Uterus (tissue), 4 donors: ENCODE measurements around the gene NEGR1. TPM values are rescaled to one million over a fixed set of nuclear protein-coding genes. Genes with fewer than 3 reads are reported as not detected.

Experiments
- DNase-seq, 2 donors: peaks; one replicate each; pipeline ENCODE4 v3.0.0-alpha.2; 2019 to 2020
- H3K27ac ChIP-seq, 2 donors: fragments of 200-600 bp; sonication (generic); 1 replicate in 1 of 2; 2 replicates in 1 of 2; pipeline ENCODE4 v1.5.1; 2016 to 2018
- H3K27me3 ChIP-seq, 2 donors: fragments of 200-600 bp; sonication (generic); one replicate each; pipeline ENCODE4 v1.5.1; 2018 to 2019; ENCODE audit warnings: control low read depth in 1 of 2
- H3K36me3 ChIP-seq, 2 donors: fragments of 200-600 bp; sonication (generic); one replicate each; pipeline ENCODE4 v1.5.1; 2019; ENCODE audit warnings: control low read depth in 1 of 2
- H3K4me1 ChIP-seq, 2 donors: fragments of 200-600 bp; sonication (generic); one replicate each; pipeline ENCODE4 v1.5.1; 2018 to 2019; ENCODE audit warnings: control low read depth in 1 of 2
- H3K4me3 ChIP-seq, 2 donors: fragments of 200-600 bp; sonication (generic); 1 replicate in 1 of 2; 2 replicates in 1 of 2; pipeline ENCODE4 v1.5.1; 2018 to 2019; ENCODE audit warnings: mild to moderate bottlenecking in 1 of 2
- H3K9me3 ChIP-seq, 2 donors: fragments of 200-600 bp; sonication (generic); one replicate each; pipeline ENCODE4 v1.5.1; 2019; ENCODE audit warnings: control low read depth in 1 of 2
- POLR2A ChIP-seq, 2 donors: fragments of 450-650 bp; IDR thresholded peaks; one replicate each; pipeline ENCODE4 v1.6.1; 2016; ENCODE audit warnings: antibody characterized with exemption in 2 of 2, mild to moderate bottlenecking in 1 of 2, moderate library complexity in 1 of 2
- intact Hi-C: fragments of 100-400 bp; cut with DNase I; formaldehyde crosslinking; loops from one replicate; pipeline ENCODE4 v1.15.1; 2023; ENCODE audit warnings: low total_unique reads
- total RNA-seq, 4 donors: library from RNA; depleted of rRNA in 3 of 4; stranded (reverse); fragments of >200 nt in 3 of 4; gene quantifications; one replicate each; pipeline versions ENCODE4 v1.1.0 to v1.2.4, GENCODE V29; 2014 to 2023
- TF ChIP-seq, protein P1 (sequence below), 4 experiments: fragments of 200-600 bp in 2 of 4; fragments of 450-650 bp in 2 of 4; sonication (generic) in 2 of 4; IDR thresholded peaks; one replicate each; pipeline ENCODE4 v1.5.1; 2016 to 2019; ENCODE audit warnings: antibody characterized with exemption in 4 of 4, mild to moderate bottlenecking in 2 of 4, moderate library complexity in 1 of 4
- donor health status: DM: yes; HTN: yes; CAD: no.

NEGR1 gene
- total RNA-seq, 4 donors from 2014 or later = 6.7 to 42.9 (median 33.3) TPM

DNA sequence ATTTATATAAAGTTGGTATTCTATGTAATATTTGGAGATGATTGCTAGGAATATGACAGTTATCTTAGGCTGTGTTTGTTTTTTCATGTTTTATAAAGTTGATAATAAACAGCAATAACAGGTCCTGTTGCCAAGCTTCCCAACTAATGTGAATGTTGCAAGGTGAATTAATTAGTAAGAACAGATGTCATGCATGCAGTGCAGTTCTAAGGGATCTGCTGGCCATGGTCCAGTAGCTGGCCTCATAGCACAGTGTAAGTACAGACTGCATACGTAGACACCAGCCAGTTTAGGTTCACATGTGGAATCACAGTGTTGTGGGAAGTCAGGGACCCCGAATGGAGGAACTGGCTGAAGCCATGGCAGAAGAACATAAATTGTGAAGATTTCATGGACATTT, 478.2 kb downstream of the NEGR1 start:
- Histone ChIP-seq H3K27me3 (no peaks in the 10 kb centered on the region), H3K36me3 (no peaks in the 10 kb centered on the region), H3K4me1 (no peaks in the 10 kb centered on the region), H3K27ac (no peak overlapping the region), H3K9me3 (no peaks in the 10 kb centered on the region), H3K4me3 (no peak overlapping the region)
- TF ChIP-seq, protein P1, sequence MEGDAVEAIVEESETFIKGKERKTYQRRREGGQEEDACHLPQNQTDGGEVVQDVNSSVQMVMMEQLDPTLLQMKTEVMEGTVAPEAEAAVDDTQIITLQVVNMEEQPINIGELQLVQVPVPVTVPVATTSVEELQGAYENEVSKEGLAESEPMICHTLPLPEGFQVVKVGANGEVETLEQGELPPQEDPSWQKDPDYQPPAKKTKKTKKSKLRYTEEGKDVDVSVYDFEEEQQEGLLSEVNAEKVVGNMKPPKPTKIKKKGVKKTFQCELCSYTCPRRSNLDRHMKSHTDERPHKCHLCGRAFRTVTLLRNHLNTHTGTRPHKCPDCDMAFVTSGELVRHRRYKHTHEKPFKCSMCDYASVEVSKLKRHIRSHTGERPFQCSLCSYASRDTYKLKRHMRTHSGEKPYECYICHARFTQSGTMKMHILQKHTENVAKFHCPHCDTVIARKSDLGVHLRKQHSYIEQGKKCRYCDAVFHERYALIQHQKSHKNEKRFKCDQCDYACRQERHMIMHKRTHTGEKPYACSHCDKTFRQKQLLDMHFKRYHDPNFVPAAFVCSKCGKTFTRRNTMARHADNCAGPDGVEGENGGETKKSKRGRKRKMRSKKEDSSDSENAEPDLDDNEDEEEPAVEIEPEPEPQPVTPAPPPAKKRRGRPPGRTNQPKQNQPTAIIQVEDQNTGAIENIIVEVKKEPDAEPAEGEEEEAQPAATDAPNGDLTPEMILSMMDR (IDR thresholded peaks at IDR 0.05) = no peak
- TF ChIP-seq POLR2A (IDR thresholded peaks at IDR 0.05) = no peak
- DNase-seq = no peak
- intact Hi-C loops = no loop called here

DNA sequence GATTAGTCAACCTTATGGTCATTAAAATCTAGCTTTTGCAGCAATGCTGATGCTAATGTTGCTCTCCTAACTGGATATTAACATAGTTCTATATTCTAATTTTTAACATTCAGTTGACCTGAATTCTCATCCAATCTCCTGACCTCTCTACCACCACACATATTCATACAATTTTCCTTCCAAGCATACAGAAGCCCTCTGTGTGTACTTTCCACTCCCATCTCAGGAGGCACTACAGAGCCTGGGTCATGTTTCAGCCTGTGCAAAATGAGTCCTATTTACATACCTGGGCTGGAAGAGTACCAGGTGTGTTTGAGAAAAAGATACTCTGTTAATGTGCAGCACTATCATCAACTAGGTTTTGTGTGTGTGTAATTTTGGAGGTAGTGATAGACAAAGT, 486.3 kb downstream of the NEGR1 start:
- Histone ChIP-seq H3K9me3 (no peaks in the 10 kb centered on the region), H3K4me3 (no peak overlapping the region), H3K4me1 (no peaks in the 10 kb centered on the region), H3K36me3 (no peaks in the 10 kb centered on the region), H3K27me3 (no peaks in the 10 kb centered on the region), H3K27ac (no peak overlapping the region)
- TF ChIP-seq, protein P1 (IDR thresholded peaks at IDR 0.05) = no peak
- TF ChIP-seq POLR2A (IDR thresholded peaks at IDR 0.05) = no peak
- no peak for DNase-seq
- intact Hi-C loops = no loop called here

DNA sequence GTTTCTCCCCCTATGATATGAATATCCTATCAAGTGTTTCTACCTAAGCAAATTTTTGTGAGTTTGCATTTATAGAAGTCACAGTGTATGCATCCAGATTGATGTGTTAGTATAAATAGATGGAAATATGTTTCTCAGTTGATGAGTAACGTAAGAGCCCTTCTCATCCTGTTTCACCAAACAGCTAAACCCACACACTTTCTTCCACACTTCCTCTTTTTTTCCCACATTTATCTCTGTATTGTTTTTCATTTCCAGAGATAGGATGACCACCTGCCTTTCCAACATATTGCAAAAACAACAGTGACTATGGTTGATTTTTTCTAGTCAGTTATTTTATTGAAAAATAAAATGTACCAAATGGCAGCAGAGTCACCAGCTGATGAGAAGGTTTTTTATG, 490.1 kb downstream of the NEGR1 start:
- Histone ChIP-seq H3K36me3 (no peaks in the 10 kb centered on the region), H3K4me3 (no peak overlapping the region), H3K27me3 (no peaks in the 10 kb centered on the region), H3K9me3 (no peaks in the 10 kb centered on the region), H3K4me1 (no peaks in the 10 kb centered on the region), H3K27ac (no peak overlapping the region)
- intact Hi-C loops = no loop called here
- no peak for DNase-seq
- TF ChIP-seq, protein P1 (IDR thresholded peaks at IDR 0.05) = no peak
- TF ChIP-seq POLR2A (IDR thresholded peaks at IDR 0.05) = no peak

GRCh38 chr1:71788113-71788512, 494.2 kb downstream of the NEGR1 start:
- no peak for DNase-seq
- no peak overlapping the region for H3K4me3 ChIP-seq
- intact Hi-C loops = no loop called here
- no peaks in the 10 kb centered on the region for H3K4me1 ChIP-seq
- H3K36me3 ChIP-seq = no peaks in the 10 kb centered on the region
- no peak overlapping the region for H3K27ac ChIP-seq
- H3K27me3 ChIP-seq = no peaks in the 10 kb centered on the region
- TF ChIP-seq POLR2A (IDR thresholded peaks at IDR 0.05) = no peak
- TF ChIP-seq, protein P1 (IDR thresholded peaks at IDR 0.05) = no peak
- no peaks in the 10 kb centered on the region for H3K9me3 ChIP-seq

DNA sequence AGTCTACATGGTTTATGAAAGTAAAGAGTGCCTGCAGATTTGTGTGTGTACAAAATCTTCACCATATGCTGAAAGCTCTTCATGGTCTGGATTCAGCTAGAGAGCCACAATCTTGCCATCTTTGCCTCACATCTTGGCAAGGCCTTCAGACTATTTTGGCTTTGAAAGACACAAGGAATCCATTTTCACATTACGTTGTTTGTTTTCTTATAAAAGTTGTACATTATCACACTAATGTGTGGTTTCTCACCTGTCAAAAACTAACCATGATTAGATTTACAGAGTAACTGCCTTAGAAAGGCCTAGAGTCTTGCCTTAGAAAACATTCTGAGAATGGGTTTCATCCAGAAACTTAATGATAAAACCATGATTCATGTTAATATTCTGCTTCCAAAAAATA, 494.6 kb downstream of the NEGR1 start:
- Histone ChIP-seq H3K27me3 (no peaks in the 10 kb centered on the region), H3K4me3 (no peak overlapping the region), H3K4me1 (no peaks in the 10 kb centered on the region), H3K27ac (no peak overlapping the region), H3K9me3 (no peaks in the 10 kb centered on the region), H3K36me3 (no peaks in the 10 kb centered on the region)
- DNase-seq = no peak
- no peak for TF ChIP-seq POLR2A (IDR thresholded peaks at IDR 0.05)
- TF ChIP-seq, protein P1 (IDR thresholded peaks at IDR 0.05) = no peak
- intact Hi-C loops = no loop called here
